OCI-LY1 (cell line): Measurements from ENCODE around the gene RBP5.

Source experiments
- CTCF ChIP-seq: fragments of 200-600 bp; sonication (generic), shearing (Covaris generic); IDR thresholded peaks from 2 replicates; pipeline ENCODE4 v1.5.1; 2017; ENCODE audit warnings: mild to moderate bottlenecking, antibody characterized with exemption, low read length, moderate library complexity, mixed read lengths
- EZH2 ChIP-seq: fragments of 200-600 bp; sonication (generic), shearing (Covaris generic); IDR thresholded peaks from 2 replicates; pipeline ENCODE4 v1.8.0; 2017; ENCODE audit warnings: borderline replicate concordance, mixed run types, mild to moderate bottlenecking, antibody characterized with exemption, low read length, moderate library complexity, mixed read lengths

DNA sequence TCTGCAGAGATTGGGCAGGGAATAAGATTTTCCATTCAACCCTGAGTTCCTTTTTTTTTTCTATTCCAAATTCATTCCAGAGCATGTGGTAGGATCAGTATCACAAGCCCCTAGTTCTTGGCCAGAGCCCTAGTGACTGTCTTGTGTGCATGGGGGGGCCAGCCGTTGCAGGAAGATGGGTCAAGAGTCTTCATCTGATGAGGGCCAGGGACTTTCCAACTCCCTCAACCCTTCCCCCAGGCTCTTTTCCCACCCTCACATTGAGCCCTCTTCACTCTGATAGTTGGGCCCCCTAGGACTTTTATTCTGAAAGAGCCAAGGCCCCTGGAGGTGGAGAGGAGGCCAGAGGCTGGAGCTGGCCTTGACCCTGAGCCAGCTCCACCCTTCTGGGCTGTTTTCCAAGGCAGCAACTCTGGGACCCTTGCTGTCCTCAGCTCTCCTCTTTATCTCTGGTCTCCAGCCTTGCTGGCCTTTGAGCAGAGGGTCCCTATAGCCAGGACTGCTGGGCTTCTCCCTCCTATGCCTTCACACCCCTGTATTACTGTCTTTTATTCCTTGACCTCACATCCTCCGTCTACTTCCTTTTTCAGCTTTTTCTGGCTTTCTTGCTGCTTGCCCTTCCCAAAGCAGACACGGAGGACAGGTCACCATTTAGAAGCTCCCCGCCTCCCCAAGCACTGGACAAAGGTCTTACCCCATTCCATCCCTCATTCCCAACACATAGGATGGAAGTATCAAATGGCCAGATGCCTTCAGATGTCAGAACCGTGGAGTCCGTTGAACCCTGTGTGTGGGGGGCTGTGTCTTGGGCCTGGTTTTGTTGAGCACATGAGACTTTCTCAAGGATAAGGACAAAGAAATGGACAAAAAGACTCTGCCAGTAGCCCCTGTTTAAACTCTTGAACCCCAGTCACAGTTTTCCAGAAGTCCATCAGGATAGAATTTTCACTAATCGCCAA, 5.6 kb downstream of the RBP5 start:
- TF ChIP-seq EZH2 = no peak
- no peak for TF ChIP-seq CTCF
